Mesendoderm (in vitro differentiated cells): ENCODE data around the gene DISP2.

Source experiments
- DNase-seq: peaks from one replicate; pipeline ENCODE4 v3.0.0; 2013
- H2AK5ac ChIP-seq: 2 replicates; pipeline ENCODE4 v1.6.1; 2013; ENCODE audit warnings: low read length, inconsistent platforms
- H2BK120ac ChIP-seq: 2 replicates; pipeline ENCODE4 v1.6.1; 2013; ENCODE audit warnings: low read depth, mild to moderate bottlenecking, low read length, moderate library complexity, mixed read lengths
- H2BK15ac ChIP-seq: replicated peaks from 2 replicates; pipeline ENCODE4 v1.6.1; 2013; ENCODE audit warnings: low read depth, mild to moderate bottlenecking, moderate library complexity
- H2BK5ac ChIP-seq: 2 replicates; pipeline ENCODE4 v1.6.1; 2013; ENCODE audit warnings: low read length, inconsistent platforms
- H3K18ac ChIP-seq: 2 replicates; pipeline ENCODE4 v1.6.1; 2013; ENCODE audit warnings: mild to moderate bottlenecking, low read length, mixed read lengths
- H3K23ac ChIP-seq: one replicate; pipeline ENCODE4 v1.6.1; 2013; ENCODE audit warnings: low read length
- H3K27ac ChIP-seq: 2 replicates; pipeline ENCODE4 v1.5.1; 2013; ENCODE audit warnings: low read depth, mild to moderate bottlenecking, inconsistent platforms, low read length, moderate library complexity
- H3K27me3 ChIP-seq: 2 replicates; pipeline ENCODE4 v1.6.1; 2013; ENCODE audit warnings: low read length, control low read depth, mild to moderate bottlenecking, inconsistent platforms; ENCODE audit not compliant: insufficient read depth, poor library complexity
- H3K36me3 ChIP-seq: 2 replicates; pipeline ENCODE4 v1.6.1; 2013; ENCODE audit warnings: low read length, inconsistent platforms; ENCODE audit not compliant: control insufficient read depth, insufficient read depth
- H3K4ac ChIP-seq: one replicate; pipeline ENCODE4 v1.6.1; 2013; ENCODE audit warnings: low read depth, mild to moderate bottlenecking, low read length, moderate library complexity
- H3K4me1 ChIP-seq: 2 replicates; pipeline ENCODE4 v1.6.1; 2013; ENCODE audit warnings: low read depth, low read length, inconsistent platforms; ENCODE audit not compliant: control insufficient read depth
- H3K4me2 ChIP-seq: 2 replicates; pipeline ENCODE4 v1.6.1; 2013; ENCODE audit warnings: low read length
- H3K4me3 ChIP-seq: 2 replicates; pipeline ENCODE4 v1.5.1; 2013; ENCODE audit warnings: mild to moderate bottlenecking, low read length
- H3K56ac ChIP-seq: one replicate; pipeline ENCODE4 v1.6.1; 2013; ENCODE audit warnings: low read length
- H3K79me1 ChIP-seq: 2 replicates; pipeline ENCODE4 v1.6.1; 2013; ENCODE audit warnings: low read length, inconsistent platforms
- H3K79me2 ChIP-seq: 2 replicates; pipeline ENCODE4 v1.6.1; 2013; ENCODE audit warnings: mild to moderate bottlenecking, low read length; ENCODE audit not compliant: control insufficient read depth, insufficient read depth
- H3K9ac ChIP-seq: 2 replicates; pipeline ENCODE4 v1.6.1; 2013; ENCODE audit warnings: low read length, inconsistent platforms
- H4K5ac ChIP-seq: one replicate; pipeline ENCODE4 v1.6.1; 2013; ENCODE audit warnings: low read length
- H4K8ac ChIP-seq: one replicate; pipeline ENCODE4 v1.6.1; 2013; ENCODE audit warnings: low read depth, mild to moderate bottlenecking, control low read depth, low read length, moderate library complexity
- WGBS: extraction: QIAGEN DNeasy Blood & Tissue Kit; methylation state at CpG from one replicate; pipeline ENCODE4 v1.1.7; 2013; ENCODE audit warnings: low lambda C conversion rate, missing lambda C conversion rate; ENCODE audit not compliant: insufficient coverage; ENCODE audit errors: extremely low coverage; 5-methylcytosine and 5-hydroxymethylcytosine counted together

The DISP2 gene

DNA sequence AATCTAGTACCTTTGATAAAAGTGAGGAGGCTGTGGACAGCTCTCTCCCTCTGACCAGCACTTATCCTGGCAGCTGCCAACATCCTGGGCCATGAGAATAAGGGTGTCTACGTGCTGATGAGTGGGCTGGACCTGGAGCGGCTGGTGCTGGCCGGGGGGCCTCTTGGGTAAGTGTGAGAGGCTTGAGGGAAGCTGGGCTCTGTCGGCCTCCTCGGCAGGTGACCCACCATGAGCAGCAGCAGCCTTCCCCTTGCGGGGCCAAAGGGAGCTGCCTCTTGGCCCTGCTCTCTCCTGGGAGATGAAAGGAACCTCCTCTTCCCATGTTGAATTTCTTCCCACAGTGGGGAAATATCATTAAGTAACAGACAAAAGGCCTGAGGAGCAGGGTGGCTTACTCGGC is 56.8 kb downstream of the DISP2 start:
- H3K36me3 ChIP-seq, result peaks cover 19% of the 10 kb centered on the region
- no CpG with 5 or more reads among the region's 7 CpGs for WGBS
- H3K4me3 ChIP-seq, result no peak overlapping the region

DNA sequence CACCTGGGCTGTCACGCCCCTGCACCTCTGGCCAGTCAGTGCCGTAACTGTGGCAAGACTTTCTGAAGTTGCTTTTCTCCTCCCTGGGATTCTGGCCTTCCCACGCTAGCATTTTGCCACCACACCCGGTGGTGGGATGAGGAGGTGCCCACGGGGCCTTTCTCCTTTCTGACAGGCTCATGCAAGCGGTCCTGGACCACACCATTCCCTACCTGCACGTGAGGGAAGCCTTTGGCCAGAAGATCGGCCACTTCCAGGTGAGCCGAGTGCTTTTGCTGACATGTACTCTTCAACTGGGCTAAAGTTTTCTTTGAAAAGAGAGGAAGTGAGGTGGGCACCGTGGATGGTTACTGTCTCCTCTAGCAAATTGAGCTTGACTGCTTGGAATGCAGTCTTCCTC is 57.2 kb downstream of the DISP2 start:
- Histone ChIP-seq H2BK120ac (no peak overlapping the region), H3K27ac (no peak overlapping the region), H3K4me1 (no peaks in the 10 kb centered on the region), H3K79me2 (no peaks in the 10 kb centered on the region), H2BK15ac (no peak overlapping the region), H3K4me3 (no peak overlapping the region), H4K8ac (no peak overlapping the region), H3K23ac (no peak overlapping the region), H3K18ac (no peak overlapping the region), H3K79me1 (no peaks in the 10 kb centered on the region), H3K36me3 (peaks cover 19% of the 10 kb centered on the region), H3K56ac (no peak overlapping the region), H3K27me3 (no peaks in the 10 kb centered on the region), H3K4ac (no peak overlapping the region), H3K9ac (no peak overlapping the region), H2BK5ac (no peak overlapping the region), H4K5ac (no peak overlapping the region), H3K4me2 (no peak overlapping the region), H2AK5ac (no peak overlapping the region)
- no peak for DNase-seq
- no CpG with 5 or more reads among the region's 10 CpGs for WGBS

More for the DNA sequence above, 56.8 kb downstream of the DISP2 start:
- no peak overlapping the region for H4K8ac ChIP-seq
- no peak overlapping the region for H3K9ac ChIP-seq
- no peak overlapping the region for H4K5ac ChIP-seq
- no peak overlapping the region for H3K23ac ChIP-seq
- no peak for DNase-seq
- no peak overlapping the region for H2AK5ac ChIP-seq
- H3K18ac ChIP-seq, result no peak overlapping the region
- H3K4ac ChIP-seq, result no peak overlapping the region
- no peaks in the 10 kb centered on the region for H3K79me2 ChIP-seq
- H3K4me1 ChIP-seq, result no peaks in the 10 kb centered on the region
- H3K4me2 ChIP-seq, result no peak overlapping the region
- H3K27me3 ChIP-seq, result no peaks in the 10 kb centered on the region
- H3K27ac ChIP-seq, result no peak overlapping the region
- H2BK120ac ChIP-seq, result no peak overlapping the region
- H2BK5ac ChIP-seq, result no peak overlapping the region
- no peak overlapping the region for H3K56ac ChIP-seq
- no peaks in the 10 kb centered on the region for H3K79me1 ChIP-seq
- H2BK15ac ChIP-seq, result no peak overlapping the region

DNA sequence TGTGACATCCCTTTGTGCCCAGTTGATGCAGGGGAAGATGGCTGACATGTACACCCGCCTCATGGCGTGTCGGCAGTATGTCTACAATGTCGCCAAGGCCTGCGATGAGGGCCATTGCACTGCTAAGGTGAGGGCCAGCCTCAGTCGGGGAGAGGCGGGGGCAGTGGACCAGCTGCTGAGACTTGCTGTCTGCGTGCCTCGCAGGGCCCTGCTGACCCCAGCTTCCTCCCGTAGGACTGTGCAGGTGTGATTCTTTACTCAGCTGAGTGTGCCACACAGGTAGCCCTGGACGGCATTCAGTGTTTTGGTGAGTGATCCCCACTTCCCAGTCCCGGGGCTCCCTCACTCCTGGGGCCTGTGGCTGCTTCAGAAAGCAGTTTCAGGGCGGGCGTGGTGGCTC is 58.0 kb downstream of the DISP2 start:
- Histone ChIP-seq H2BK5ac (no peak overlapping the region), H3K4me1 (no peaks in the 10 kb centered on the region), H2BK120ac (no peak overlapping the region), H3K36me3 (peaks cover 16% of the 10 kb centered on the region), H2AK5ac (no peak overlapping the region), H2BK15ac (no peak overlapping the region), H3K56ac (no peak overlapping the region), H3K9ac (no peak overlapping the region), H3K79me2 (no peaks in the 10 kb centered on the region), H3K4me3 (no peak overlapping the region), H3K4ac (no peak overlapping the region), H3K18ac (no peak overlapping the region), H3K4me2 (no peak overlapping the region), H3K23ac (no peak overlapping the region), H4K5ac (no peak overlapping the region), H4K8ac (no peak overlapping the region), H3K27ac (no peak overlapping the region), H3K27me3 (no peaks in the 10 kb centered on the region), H3K79me1 (no peaks in the 10 kb centered on the region)
- no peak for DNase-seq
- no CpG with 5 or more reads among the region's 14 CpGs for WGBS

DNA sequence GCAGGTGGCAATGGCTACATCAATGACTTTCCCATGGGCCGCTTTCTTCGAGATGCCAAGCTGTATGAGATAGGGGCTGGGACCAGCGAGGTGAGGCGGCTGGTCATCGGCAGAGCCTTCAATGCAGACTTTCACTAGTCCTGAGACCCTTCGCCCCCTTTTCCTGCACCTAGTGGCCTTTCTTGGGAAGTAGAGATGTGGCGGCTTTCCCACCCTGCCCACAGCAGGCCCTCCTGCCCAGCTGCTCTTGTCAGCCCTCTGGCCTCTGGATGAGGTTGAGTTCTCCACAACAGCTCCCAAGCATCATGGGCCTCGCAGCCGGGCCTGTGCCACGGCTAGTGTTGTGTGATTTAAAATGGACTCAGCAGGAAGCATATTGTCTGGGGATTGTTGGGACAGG is 60.1 kb downstream of the DISP2 start:
- no peaks in the 10 kb centered on the region for H3K4me1 ChIP-seq
- H3K36me3 ChIP-seq, result peaks cover 9% of the 10 kb centered on the region
- WGBS, result no CpG with 5 or more reads among the region's 10 CpGs
- H3K9ac ChIP-seq, result no peak overlapping the region
- no peak overlapping the region for H2AK5ac ChIP-seq
- H3K27ac ChIP-seq, result no peak overlapping the region
- no peak overlapping the region for H2BK15ac ChIP-seq
- H3K79me2 ChIP-seq, result no peaks in the 10 kb centered on the region
- no peaks in the 10 kb centered on the region for H3K27me3 ChIP-seq
- H2BK5ac ChIP-seq, result no peak overlapping the region
- H2BK120ac ChIP-seq, result no peak overlapping the region
- H3K4me2 ChIP-seq, result no peak overlapping the region
- DNase-seq, result no peak
- H3K56ac ChIP-seq, result no peak overlapping the region
- no peak overlapping the region for H4K8ac ChIP-seq
- no peak overlapping the region for H3K23ac ChIP-seq
- no peak overlapping the region for H4K5ac ChIP-seq
- H3K4me3 ChIP-seq, result no peak overlapping the region
- no peak overlapping the region for H3K18ac ChIP-seq
- H3K79me1 ChIP-seq, result no peaks in the 10 kb centered on the region
- no peak overlapping the region for H3K4ac ChIP-seq

DNA sequence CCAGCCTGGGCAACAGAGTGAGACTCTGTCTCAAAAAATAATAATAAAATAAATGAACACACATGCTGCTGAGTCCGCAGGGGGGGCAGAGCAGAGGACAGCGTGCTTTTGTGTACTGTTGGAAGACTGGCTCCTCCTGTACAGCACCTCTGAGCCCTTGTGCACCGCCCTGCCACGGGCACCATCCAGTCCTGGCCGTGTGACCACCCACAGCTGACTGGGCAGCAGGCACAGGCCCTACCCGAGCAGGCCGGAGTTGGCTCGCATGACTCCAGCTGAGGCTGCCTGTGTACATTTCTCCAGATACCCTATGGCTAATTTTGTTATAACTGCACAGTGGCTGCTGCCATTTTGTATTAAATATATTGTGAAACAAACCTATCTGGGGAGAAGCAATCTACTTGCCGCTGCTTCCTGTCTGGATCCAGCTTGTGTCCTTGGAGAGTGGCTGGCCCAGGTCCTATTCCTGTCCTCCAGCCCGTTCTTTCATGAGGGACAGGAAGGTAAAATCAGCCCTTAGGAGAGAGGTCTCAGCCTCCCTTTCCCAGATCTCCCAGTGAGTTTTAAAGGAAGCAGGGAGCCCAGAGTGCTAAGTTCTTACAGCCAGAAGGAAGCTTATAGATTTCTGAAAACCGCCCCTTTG is 62.2 kb downstream of the DISP2 start:
- H3K36me3 ChIP-seq, result peaks cover 5% of the 10 kb centered on the region
- no peak overlapping the region for H2AK5ac ChIP-seq
- no peak for DNase-seq
- H3K27ac ChIP-seq, result no peak overlapping the region
- no peaks in the 10 kb centered on the region for H3K79me2 ChIP-seq
- no peak overlapping the region for H3K4me2 ChIP-seq
- no peak overlapping the region for H2BK15ac ChIP-seq
- H3K4me3 ChIP-seq, result no peak overlapping the region
- no peak overlapping the region for H3K23ac ChIP-seq
- no peaks in the 10 kb centered on the region for H3K79me1 ChIP-seq
- H3K4me1 ChIP-seq, result no peaks in the 10 kb centered on the region
- H3K9ac ChIP-seq, result no peak overlapping the region
- H4K5ac ChIP-seq, result no peak overlapping the region
- H3K18ac ChIP-seq, result no peak overlapping the region
- H2BK120ac ChIP-seq, result no peak overlapping the region
- no peak overlapping the region for H4K8ac ChIP-seq
- no peak overlapping the region for H3K56ac ChIP-seq
- WGBS, result no CpG with 5 or more reads among the region's 11 CpGs
- H2BK5ac ChIP-seq, result no peak overlapping the region
- H3K27me3 ChIP-seq, result no peaks in the 10 kb centered on the region
- H3K4ac ChIP-seq, result no peak overlapping the region

DNA sequence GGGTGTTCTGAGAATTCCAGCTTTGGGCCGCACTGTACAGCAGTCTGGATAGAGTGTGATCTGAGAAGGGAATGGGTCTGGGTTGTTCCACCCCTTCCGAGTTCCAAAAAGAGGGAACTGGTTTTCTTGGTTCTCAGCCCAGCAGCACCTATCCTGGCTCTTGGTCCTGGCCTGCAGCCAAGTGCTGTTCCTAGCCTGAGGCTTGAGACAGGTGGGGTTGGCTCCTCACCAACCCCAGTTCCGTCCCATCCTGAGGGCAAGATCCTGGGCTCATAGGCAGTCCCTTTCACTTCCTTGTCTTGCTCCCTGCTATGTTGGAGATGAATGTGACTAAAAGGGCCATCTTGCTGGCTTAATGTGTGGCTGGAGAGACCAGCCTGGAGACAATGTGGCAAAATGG is 62.8 kb downstream of the DISP2 start:
- Histone ChIP-seq H3K79me2 (no peaks in the 10 kb centered on the region), H3K27me3 (no peaks in the 10 kb centered on the region), H3K4me3 (no peak overlapping the region), H3K36me3 (peaks cover 2% of the 10 kb centered on the region), H3K56ac (no peak overlapping the region), H2AK5ac (no peak overlapping the region), H3K4me2 (no peak overlapping the region), H3K18ac (no peak overlapping the region), H3K4me1 (no peaks in the 10 kb centered on the region), H3K4ac (no peak overlapping the region), H2BK15ac (no peak overlapping the region), H4K8ac (no peak overlapping the region), H2BK5ac (no peak overlapping the region), H2BK120ac (no peak overlapping the region), H3K9ac (no peak overlapping the region), H4K5ac (no peak overlapping the region), H3K27ac (no peak overlapping the region), H3K79me1 (no peaks in the 10 kb centered on the region), H3K23ac (no peak overlapping the region)
- DNase-seq, result no peak
- no CpG with 5 or more reads among the region's 3 CpGs for WGBS
